GM12878 (cell line): ENCODE measurements around the gene SOCS1. TPM values are rescaled to one million over a fixed set of nuclear protein-coding genes. Genes with fewer than 3 reads are reported as not detected.

ENCODE experiments used
- ATF7 ChIP-seq: fragments of 450-650 bp; IDR thresholded peaks from 2 replicates; pipeline ENCODE4 v1.6.1; 2016; ENCODE audit warnings: low read depth, mild to moderate bottlenecking
- CBFB ChIP-seq: IDR thresholded peaks from 2 replicates; pipeline ENCODE4 v1.6.1; 2016; ENCODE audit warnings: antibody characterized with exemption, low read depth
- CREM ChIP-seq: IDR thresholded peaks from 2 replicates; pipeline ENCODE4 v1.6.1; 2014; ENCODE audit warnings: antibody characterized with exemption, low read depth
- DPF2 ChIP-seq: fragments of 450-650 bp; IDR thresholded peaks from 2 replicates; pipeline ENCODE4 v1.6.1; 2017; ENCODE audit warnings: mild to moderate bottlenecking
- EED ChIP-seq: sonication (generic); IDR thresholded peaks from 2 replicates; pipeline ENCODE4 v1.6.1; 2016; ENCODE audit warnings: antibody characterized with exemption, low read depth
- FOXM1 ChIP-seq: IDR thresholded peaks from 2 replicates; pipeline ENCODE4 v1.6.1; 2012; ENCODE audit warnings: low read depth, mild to moderate bottlenecking, inconsistent platforms, low read length, moderate library complexity
- IKZF1 ChIP-seq: fragments of 450-650 bp; conservative IDR thresholded peaks from 2 replicates; pipeline ENCODE4 v1.6.1; 2017; ENCODE audit warnings: antibody characterized with exemption, mild to moderate bottlenecking
- NFIC ChIP-seq: IDR thresholded peaks from 2 replicates; pipeline ENCODE4 v1.6.1; 2012; ENCODE audit warnings: low read depth, mild to moderate bottlenecking, inconsistent platforms, low read length, moderate library complexity
- RAD21 ChIP-seq: IDR thresholded peaks from 2 replicates; pipeline ENCODE4 v1.6.1; 2011; ENCODE audit warnings: mild to moderate bottlenecking, low read depth, low read length, moderate library complexity; ENCODE audit not compliant: insufficient read depth
- SMAD1 ChIP-seq: fragments of 450-650 bp; IDR thresholded peaks from 2 replicates; pipeline ENCODE4 v1.6.1; 2018; ENCODE audit warnings: mild to moderate bottlenecking, low read depth; ENCODE audit not compliant: partially characterized antibody
- SMC3 ChIP-seq: IDR thresholded peaks from 2 replicates; pipeline ENCODE4 v1.6.1; 2011; ENCODE audit warnings: low read length, improper control_type of control experiment, borderline replicate concordance
- TCF12 ChIP-seq: IDR thresholded peaks from 2 replicates; pipeline ENCODE4 v1.6.1; 2011; ENCODE audit warnings: low read depth, mild to moderate bottlenecking, low read length
- WRNIP1 ChIP-seq: IDR thresholded peaks from 2 replicates; pipeline ENCODE4 v1.6.1; 2011; ENCODE audit warnings: low read depth, low read length, improper control_type of control experiment, borderline replicate concordance
- YBX1 ChIP-seq: fragments of 450-650 bp; IDR thresholded peaks from 2 replicates; pipeline ENCODE4 v1.6.1; 2016; ENCODE audit warnings: antibody characterized with exemption
- YY1 ChIP-seq: IDR thresholded peaks from 2 replicates; pipeline ENCODE4 v1.6.1; 2011; ENCODE audit warnings: low read depth, mild to moderate bottlenecking, low read length
- ZNF217 ChIP-seq: fragments of 450-650 bp; IDR thresholded peaks from 2 replicates; pipeline ENCODE4 v1.6.1; 2017; ENCODE audit warnings: antibody characterized with exemption, mild to moderate bottlenecking
- ZNF24 ChIP-seq: fragments of 450-650 bp; IDR thresholded peaks from 2 replicates; pipeline ENCODE4 v1.6.1; 2017; ENCODE audit warnings: antibody characterized with exemption, mild to moderate bottlenecking
- polyA plus RNA-seq, 11 experiments: library from polyadenylated mRNA; depleted of rRNA in 4 of 11; unstranded in 6 of 11; stranded (reverse) in 5 of 11; fragments of >200 nt; fragmentation: Nextera tagmentation in 4 of 11; fragmentation: Illumina TruSeq in 1 of 11; extraction: Ambion mirVana in 4 of 11; extraction: Trizol in 1 of 11; gene quantifications; 1 replicate in 1 of 11; 2 replicates in 10 of 11; pipeline versions ENCODE4 v1.2.1 to v1.2.3, GENCODE V29; 2011 to 2016; ENCODE audit warnings: inconsistent platforms in 2 of 11, missing spikeins in 2 of 11, low read depth in 1 of 11
- total RNA-seq, 4 experiments: library from RNA; depleted of rRNA in 3 of 4; stranded (reverse); fragments of >200 nt in 3 of 4; fragmentation: Illumina TruSeq in 1 of 4; extraction: Trizol in 1 of 4; gene quantifications; 2 replicates each; pipeline versions ENCODE4 v1.2.1 to v1.2.3, GENCODE V29; 2013 to 2021
- TF ChIP-seq, protein P1 (sequence below): fragments of 450-650 bp; IDR thresholded peaks from 2 replicates; pipeline ENCODE4 v1.6.1; 2017; ENCODE audit warnings: low read depth, mild to moderate bottlenecking, moderate library complexity
- TF ChIP-seq, protein P2 (sequence below): fragments of 450-650 bp; IDR thresholded peaks from 2 replicates; pipeline ENCODE4 v1.6.1; 2016; ENCODE audit warnings: mild to moderate bottlenecking
- TF ChIP-seq, protein P3 (sequence below): fragments of 450-650 bp; IDR thresholded peaks from 2 replicates; pipeline ENCODE4 v1.6.1; 2016; ENCODE audit warnings: mild to moderate bottlenecking, moderate library complexity, borderline replicate concordance
- TF ChIP-seq, protein P4 (sequence below): IDR thresholded peaks from 2 replicates; pipeline ENCODE4 v1.6.1; 2012; ENCODE audit warnings: low read length, inconsistent platforms

Gene SOCS1
- total and polyA plus RNA-seq, 10 of the 15 experiments (the other 5 are each of a cell fraction or from before 2014, with no cell fraction given), result 0.42 to 39.8 (median 11.2) TPM

DNA sequence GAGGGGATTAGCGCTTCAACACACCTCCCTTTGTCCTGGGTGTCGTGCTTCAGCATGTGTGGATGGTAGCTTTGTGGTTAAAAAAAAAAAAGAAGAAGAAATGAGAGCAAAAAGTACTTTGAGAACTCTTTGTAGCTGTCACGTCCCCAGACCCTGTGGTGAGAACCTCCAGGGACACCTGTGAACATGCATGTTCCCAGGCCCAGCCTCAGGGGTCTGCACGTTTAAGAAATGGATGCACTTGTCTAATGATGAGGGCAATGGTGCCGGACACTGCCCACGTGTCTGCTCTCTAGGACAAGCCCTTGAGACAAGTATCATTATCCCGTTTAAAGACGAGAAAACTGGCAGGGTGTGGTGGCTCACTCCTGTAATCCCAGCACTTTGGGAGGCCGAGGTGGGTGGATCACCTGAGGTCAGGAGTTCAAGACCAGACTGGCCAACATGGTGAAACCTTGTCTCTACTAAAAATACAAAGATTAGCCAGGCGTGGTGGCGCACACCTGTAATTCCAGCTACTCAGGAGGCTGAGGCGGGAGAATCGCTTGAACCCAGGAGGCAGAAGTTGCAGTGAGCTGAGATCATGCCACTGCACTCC lies 43.0 kb upstream of the SOCS1 start (continued):
- TF ChIP-seq CBFB (peak; percentile 99), CREM (peak; percentile 88), TCF12 (peak; percentile 99), EED (peak; percentile 81), NFIC (peak; percentile 91), IKZF1 (peak; percentile 72), FOXM1 (peak; percentile 94), YBX1 (peak; percentile 99), DPF2 (peak; percentile 61), WRNIP1 (0 out of 2 replicates have a peak, but pooled peaks have one; percentile 72), RAD21 (0 out of 2 replicates have a peak, but pooled peaks have one; percentile 9), SMC3 (peak; percentile 22; the same call in 1 of the 2 replicates), ZNF24 (peak; percentile 80), SMAD1 (peak; percentile 95), ZNF217 (peak; percentile 76; the same call in 1 of the 2 replicates), ATF7 (peak; percentile 90), YY1 (peak; percentile 75; the same call in 1 of the 2 replicates)
- TF ChIP-seq, protein P1, sequence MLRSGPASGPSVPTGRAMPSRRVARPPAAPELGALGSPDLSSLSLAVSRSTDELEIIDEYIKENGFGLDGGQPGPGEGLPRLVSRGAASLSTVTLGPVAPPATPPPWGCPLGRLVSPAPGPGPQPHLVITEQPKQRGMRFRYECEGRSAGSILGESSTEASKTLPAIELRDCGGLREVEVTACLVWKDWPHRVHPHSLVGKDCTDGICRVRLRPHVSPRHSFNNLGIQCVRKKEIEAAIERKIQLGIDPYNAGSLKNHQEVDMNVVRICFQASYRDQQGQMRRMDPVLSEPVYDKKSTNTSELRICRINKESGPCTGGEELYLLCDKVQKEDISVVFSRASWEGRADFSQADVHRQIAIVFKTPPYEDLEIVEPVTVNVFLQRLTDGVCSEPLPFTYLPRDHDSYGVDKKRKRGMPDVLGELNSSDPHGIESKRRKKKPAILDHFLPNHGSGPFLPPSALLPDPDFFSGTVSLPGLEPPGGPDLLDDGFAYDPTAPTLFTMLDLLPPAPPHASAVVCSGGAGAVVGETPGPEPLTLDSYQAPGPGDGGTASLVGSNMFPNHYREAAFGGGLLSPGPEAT, result peak; percentile 89
- TF ChIP-seq, protein P2, sequence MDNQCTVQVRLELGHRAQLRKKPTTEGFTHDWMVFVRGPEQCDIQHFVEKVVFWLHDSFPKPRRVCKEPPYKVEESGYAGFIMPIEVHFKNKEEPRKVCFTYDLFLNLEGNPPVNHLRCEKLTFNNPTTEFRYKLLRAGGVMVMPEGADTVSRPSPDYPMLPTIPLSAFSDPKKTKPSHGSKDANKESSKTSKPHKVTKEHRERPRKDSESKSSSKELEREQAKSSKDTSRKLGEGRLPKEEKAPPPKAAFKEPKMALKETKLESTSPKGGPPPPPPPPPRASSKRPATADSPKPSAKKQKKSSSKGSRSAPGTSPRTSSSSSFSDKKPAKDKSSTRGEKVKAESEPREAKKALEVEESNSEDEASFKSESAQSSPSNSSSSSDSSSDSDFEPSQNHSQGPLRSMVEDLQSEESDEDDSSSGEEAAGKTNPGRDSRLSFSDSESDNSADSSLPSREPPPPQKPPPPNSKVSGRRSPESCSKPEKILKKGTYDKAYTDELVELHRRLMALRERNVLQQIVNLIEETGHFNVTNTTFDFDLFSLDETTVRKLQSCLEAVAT, result peak; percentile 96
- TF ChIP-seq, protein P3, sequence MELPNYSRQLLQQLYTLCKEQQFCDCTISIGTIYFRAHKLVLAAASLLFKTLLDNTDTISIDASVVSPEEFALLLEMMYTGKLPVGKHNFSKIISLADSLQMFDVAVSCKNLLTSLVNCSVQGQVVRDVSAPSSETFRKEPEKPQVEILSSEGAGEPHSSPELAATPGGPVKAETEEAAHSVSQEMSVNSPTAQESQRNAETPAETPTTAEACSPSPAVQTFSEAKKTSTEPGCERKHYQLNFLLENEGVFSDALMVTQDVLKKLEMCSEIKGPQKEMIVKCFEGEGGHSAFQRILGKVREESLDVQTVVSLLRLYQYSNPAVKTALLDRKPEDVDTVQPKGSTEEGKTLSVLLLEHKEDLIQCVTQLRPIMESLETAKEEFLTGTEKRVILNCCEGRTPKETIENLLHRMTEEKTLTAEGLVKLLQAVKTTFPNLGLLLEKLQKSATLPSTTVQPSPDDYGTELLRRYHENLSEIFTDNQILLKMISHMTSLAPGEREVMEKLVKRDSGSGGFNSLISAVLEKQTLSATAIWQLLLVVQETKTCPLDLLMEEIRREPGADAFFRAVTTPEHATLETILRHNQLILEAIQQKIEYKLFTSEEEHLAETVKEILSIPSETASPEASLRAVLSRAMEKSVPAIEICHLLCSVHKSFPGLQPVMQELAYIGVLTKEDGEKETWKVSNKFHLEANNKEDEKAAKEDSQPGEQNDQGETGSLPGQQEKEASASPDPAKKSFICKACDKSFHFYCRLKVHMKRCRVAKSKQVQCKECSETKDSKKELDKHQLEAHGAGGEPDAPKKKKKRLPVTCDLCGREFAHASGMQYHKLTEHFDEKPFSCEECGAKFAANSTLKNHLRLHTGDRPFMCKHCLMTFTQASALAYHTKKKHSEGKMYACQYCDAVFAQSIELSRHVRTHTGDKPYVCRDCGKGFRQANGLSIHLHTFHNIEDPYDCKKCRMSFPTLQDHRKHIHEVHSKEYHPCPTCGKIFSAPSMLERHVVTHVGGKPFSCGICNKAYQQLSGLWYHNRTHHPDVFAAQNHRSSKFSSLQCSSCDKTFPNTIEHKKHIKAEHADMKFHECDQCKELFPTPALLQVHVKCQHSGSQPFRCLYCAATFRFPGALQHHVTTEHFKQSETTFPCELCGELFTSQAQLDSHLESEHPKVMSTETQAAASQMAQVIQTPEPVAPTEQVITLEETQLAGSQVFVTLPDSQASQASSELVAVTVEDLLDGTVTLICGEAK, result 0 out of 2 replicates have a peak, but pooled peaks have one; percentile 15
- TF ChIP-seq, protein P4, sequence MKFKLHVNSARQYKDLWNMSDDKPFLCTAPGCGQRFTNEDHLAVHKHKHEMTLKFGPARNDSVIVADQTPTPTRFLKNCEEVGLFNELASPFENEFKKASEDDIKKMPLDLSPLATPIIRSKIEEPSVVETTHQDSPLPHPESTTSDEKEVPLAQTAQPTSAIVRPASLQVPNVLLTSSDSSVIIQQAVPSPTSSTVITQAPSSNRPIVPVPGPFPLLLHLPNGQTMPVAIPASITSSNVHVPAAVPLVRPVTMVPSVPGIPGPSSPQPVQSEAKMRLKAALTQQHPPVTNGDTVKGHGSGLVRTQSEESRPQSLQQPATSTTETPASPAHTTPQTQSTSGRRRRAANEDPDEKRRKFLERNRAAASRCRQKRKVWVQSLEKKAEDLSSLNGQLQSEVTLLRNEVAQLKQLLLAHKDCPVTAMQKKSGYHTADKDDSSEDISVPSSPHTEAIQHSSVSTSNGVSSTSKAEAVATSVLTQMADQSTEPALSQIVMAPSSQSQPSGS, result peak; percentile 98
